ENCODE results near the gene USP20.

DNA sequence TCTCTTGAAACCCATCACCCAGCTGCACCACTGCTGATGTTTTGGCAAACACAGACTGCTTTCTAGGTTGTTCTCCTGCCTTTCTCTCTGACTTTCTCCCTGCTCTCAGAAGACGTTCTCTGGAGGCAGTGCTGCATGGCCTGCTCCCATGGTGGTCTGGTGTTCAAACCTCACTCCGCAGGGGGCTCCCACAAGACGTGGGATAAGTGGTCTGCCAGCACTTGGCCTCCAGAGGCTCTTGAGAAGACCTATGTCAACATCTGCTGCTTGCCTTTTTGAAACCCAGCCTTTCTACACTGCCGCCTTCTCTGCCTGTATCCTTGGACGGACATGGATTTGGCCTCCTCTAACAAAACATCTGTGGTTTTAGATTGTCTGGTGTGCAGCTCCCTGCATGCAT, 16.6 kb downstream of the USP20 start:
- TF ChIP-seq ZNF184 (tag by site-specific recombination; IDR thresholded peaks at IDR 0.05), result no peak
- TF ChIP-seq TCF7L2 (IDR thresholded peaks at IDR 0.05; ENCODE audit: borderline replicate concordance, low read depth, low read length), result no peak
- TF ChIP-seq PRDM2 (tag by site-specific recombination; IDR thresholded peaks at IDR 0.05; ENCODE audit: borderline replicate concordance), result no peak
- no peak for TF ChIP-seq ZSCAN30 (tag by site-specific recombination; IDR thresholded peaks at IDR 0.05)
- TF ChIP-seq ZNF416 (tag by site-specific recombination; IDR thresholded peaks at IDR 0.05), result no peak
- TF ChIP-seq ZNF791 (tag by site-specific recombination; IDR thresholded peaks at IDR 0.05), result no peak
- TF ChIP-seq, protein P1, sequence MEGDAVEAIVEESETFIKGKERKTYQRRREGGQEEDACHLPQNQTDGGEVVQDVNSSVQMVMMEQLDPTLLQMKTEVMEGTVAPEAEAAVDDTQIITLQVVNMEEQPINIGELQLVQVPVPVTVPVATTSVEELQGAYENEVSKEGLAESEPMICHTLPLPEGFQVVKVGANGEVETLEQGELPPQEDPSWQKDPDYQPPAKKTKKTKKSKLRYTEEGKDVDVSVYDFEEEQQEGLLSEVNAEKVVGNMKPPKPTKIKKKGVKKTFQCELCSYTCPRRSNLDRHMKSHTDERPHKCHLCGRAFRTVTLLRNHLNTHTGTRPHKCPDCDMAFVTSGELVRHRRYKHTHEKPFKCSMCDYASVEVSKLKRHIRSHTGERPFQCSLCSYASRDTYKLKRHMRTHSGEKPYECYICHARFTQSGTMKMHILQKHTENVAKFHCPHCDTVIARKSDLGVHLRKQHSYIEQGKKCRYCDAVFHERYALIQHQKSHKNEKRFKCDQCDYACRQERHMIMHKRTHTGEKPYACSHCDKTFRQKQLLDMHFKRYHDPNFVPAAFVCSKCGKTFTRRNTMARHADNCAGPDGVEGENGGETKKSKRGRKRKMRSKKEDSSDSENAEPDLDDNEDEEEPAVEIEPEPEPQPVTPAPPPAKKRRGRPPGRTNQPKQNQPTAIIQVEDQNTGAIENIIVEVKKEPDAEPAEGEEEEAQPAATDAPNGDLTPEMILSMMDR (tag by site-specific recombination; IDR thresholded peaks at IDR 0.05), result no peak
- no peak for TF ChIP-seq ZNF664 (tag by site-specific recombination; IDR thresholded peaks at IDR 0.05)
- no peak for TF ChIP-seq ZBTB10 (tag by site-specific recombination; IDR thresholded peaks at IDR 0.05)
- no peak for TF ChIP-seq REST (tag by site-specific recombination; IDR thresholded peaks at IDR 0.05)
- no peak for TF ChIP-seq YY1 (tag by site-specific recombination; IDR thresholded peaks at IDR 0.05)
- no peak for TF ChIP-seq ZNF248 (tag by site-specific recombination; IDR thresholded peaks at IDR 0.05)
- no peak for TF ChIP-seq ZBTB7A (tag by site-specific recombination; IDR thresholded peaks at IDR 0.05; ENCODE audit: low read depth)

All from HEK293 (cell line).